ENCODE results near the gene MICALL2. TPM values are rescaled to one million over a fixed set of nuclear protein-coding genes. Genes with fewer than 3 reads are reported as not detected.

Gene MICALL2
- total RNA-seq, 4 donors from 2014 or later = 1.8 to 19.7 (median 12.6) TPM

- no peak for TF ChIP-seq POLR2A (IDR thresholded peaks at IDR 0.05)
- TF ChIP-seq CTCF (IDR thresholded peaks at IDR 0.05) = no peak
- H3K4me1 ChIP-seq = no peaks in the 10 kb centered on the region
- H3K4me3 ChIP-seq = no peak overlapping the region
- H3K36me3 ChIP-seq = no peaks in the 10 kb centered on the region
- H3K9me3 ChIP-seq = no peaks in the 10 kb centered on the region
- no peak for DNase-seq
- intact Hi-C loops (cut with DNase I; ENCODE audit: low total_unique reads) = no loop called here
- H3K27me3 ChIP-seq = peaks cover 3 to 6% of the 10 kb centered on the region in 2 donors
- no peak overlapping the region for H3K27ac ChIP-seq
Observed at GRCh38 chr7:1425292-1426136, 33.8 kb downstream of the MICALL2 start.

DNA sequence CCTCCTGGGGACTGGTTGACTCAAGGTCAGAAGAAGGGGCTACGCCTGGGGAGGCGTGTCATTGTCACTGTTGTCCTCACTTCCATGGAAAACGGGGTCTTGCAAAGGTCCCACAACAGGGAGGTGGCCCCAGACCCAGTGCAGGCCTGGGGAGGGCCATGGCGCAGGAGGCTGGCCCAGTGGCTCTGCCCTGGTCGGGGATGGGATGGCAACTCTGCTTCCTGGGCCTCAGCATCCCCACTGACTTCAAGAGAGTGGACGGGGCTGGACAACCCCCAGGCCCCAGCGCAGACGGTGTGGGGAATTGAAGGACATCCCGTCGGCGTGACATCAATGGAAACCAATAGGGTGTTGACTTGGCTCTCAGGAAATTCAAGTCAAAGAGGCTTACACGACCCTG is 35.2 kb downstream of the MICALL2 start:
- intact Hi-C loops (cut with DNase I; ENCODE audit: low total_unique reads) = no loop called here
- Histone ChIP-seq H3K27ac (no peak overlapping the region), H3K4me3 (no peak overlapping the region), H3K4me1 (no peaks in the 10 kb centered on the region), H3K27me3 (no peaks in the 10 kb centered on the region), H3K36me3 (no peaks in the 10 kb centered on the region), H3K9me3 (no peaks in the 10 kb centered on the region)
- DNase-seq = no peak
- TF ChIP-seq POLR2A (IDR thresholded peaks at IDR 0.05) (no peak), CTCF (IDR thresholded peaks at IDR 0.05) (no peak)

DNA sequence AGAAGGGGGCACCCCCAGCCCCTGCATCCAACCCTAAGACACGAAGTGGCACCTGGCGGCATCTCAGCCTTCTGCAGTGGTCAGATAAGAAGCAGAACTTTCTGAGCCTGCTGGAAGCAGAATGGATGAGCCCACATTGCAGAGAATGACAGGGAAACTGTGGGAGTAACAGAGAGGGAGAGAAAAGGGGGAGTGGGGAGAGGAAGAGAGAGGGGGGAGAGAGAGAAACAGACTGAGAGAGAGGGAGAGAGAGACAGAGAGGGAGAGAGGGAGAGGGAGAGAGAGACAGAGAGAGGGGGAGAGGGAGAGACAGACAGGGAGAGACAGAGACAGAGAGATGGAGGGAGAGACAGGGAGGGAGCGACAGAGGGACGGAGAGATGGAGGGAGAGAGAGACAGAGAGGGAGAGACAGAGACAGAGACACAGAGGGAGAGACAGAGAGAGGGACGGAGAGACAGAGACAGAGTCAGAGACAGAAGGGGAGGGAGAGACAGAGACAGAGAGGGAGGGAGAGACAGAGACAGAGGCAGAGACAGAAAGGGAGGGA is 35.9 kb downstream of the MICALL2 start:
- Histone ChIP-seq H3K9me3 (no peaks in the 10 kb centered on the region), H3K4me1 (no peaks in the 10 kb centered on the region), H3K4me3 (no peak overlapping the region), H3K27me3 (no peaks in the 10 kb centered on the region), H3K27ac (no peak overlapping the region), H3K36me3 (no peaks in the 10 kb centered on the region)
- TF ChIP-seq CTCF (IDR thresholded peaks at IDR 0.05) (no peak), POLR2A (IDR thresholded peaks at IDR 0.05) (no peak)
- intact Hi-C loops (cut with DNase I; ENCODE audit: low total_unique reads) = no loop called here
- DNase-seq = no peak

- intact Hi-C loops (cut with DNase I; ENCODE audit: low total_unique reads) = no loop called here
- no peak for TF ChIP-seq CTCF (IDR thresholded peaks at IDR 0.05)
- TF ChIP-seq POLR2A (IDR thresholded peaks at IDR 0.05) = no peak
- Histone ChIP-seq H3K4me3 (no peak overlapping the region), H3K27me3 (no peaks in the 10 kb centered on the region), H3K27ac (no peak overlapping the region), H3K9me3 (no peaks in the 10 kb centered on the region), H3K4me1 (no peaks in the 10 kb centered on the region), H3K36me3 (no peaks in the 10 kb centered on the region)
- no peak for DNase-seq
Observed at GRCh38 chr7:1422512-1423263, 36.6 kb downstream of the MICALL2 start.

GRCh38 chr7:1421946-1422345 is 37.3 kb downstream of the MICALL2 start:
- no peaks in the 10 kb centered on the region for H3K27me3 ChIP-seq
- no peak overlapping the region for H3K4me3 ChIP-seq
- H3K36me3 ChIP-seq = no peaks in the 10 kb centered on the region
- H3K27ac ChIP-seq = no peak overlapping the region
- no peak for TF ChIP-seq POLR2A (IDR thresholded peaks at IDR 0.05)
- TF ChIP-seq CTCF (IDR thresholded peaks at IDR 0.05) = no peak
- intact Hi-C loops (cut with DNase I; ENCODE audit: low total_unique reads) = no loop called here
- H3K9me3 ChIP-seq = no peaks in the 10 kb centered on the region
- DNase-seq = no peak
- no peaks in the 10 kb centered on the region for H3K4me1 ChIP-seq

All from uterus (tissue), 4 donors.